ENCODE results near the gene EPGN.

The EPGN gene

DNA sequence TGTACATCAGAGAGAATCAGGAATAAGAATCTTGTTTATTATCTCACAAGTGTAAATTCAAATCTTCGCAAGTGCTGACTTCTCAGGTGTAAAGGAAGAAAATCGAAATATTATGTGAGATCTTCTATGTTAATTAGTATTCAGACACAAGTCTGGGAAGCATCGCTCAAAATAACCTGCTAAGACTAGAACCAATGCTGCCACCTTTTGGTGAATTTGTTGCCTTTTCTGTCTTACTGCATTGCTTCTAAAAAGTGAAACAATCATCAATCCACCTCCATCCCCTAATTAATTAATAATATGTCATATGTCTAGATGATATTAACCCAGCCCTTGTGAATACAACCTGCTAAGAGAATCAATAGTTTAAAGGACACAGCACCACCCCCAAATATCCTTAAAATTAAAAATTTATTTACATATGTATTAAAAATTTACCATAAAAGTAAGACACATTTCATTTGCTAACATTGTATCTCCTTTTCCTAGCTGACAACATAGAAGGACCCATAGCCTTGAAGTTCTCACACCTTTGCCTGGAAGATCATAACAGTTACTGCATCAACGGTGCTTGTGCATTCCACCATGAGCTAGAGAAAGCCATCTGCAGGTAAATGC is 3.5 kb downstream of the EPGN start:
- H3K4me3 ChIP-seq (replicated peaks; ENCODE audit: low read depth, low read length) = no peak overlapping the region
- H3K36me3 ChIP-seq (ENCODE audit: control insufficient read depth, insufficient read depth, low read length) = no peaks in the 10 kb centered on the region
- no peaks in the 10 kb centered on the region for H3K27me3 ChIP-seq (replicated peaks; ENCODE audit: control insufficient read depth, insufficient read depth, low read length)
- DNase-seq (ENCODE audit: extremely low read depth, insufficient read length) = no peak
- TF ChIP-seq CTCF (IDR thresholded peaks at IDR 0.05; ENCODE audit: insufficient read depth, low read length, poor library complexity, severe bottlenecking) = peak; percentile 56

DNA sequence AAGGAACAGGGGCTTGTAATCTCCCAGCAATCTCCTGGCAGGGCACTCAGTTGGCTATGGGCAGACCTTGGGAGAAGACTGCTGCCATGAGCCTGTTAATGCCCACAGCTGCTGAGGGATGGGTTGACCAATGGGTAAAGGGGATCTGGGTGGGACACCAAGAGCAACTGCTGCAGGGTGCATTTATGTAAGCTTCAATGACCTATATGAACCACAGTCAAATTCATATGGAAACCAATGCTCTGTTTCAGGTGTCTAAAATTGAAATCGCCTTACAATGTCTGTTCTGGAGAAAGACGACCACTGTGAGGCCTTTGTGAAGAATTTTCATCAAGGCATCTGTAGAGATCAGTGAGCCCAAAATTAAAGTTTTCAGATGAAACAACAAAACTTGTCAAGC is 6.1 kb downstream of the EPGN start:
- DNase-seq (ENCODE audit: extremely low read depth, insufficient read length) = no peak
- Histone ChIP-seq H3K4me3 (replicated peaks; ENCODE audit: low read depth, low read length) (no peak overlapping the region), H3K27me3 (replicated peaks; ENCODE audit: control insufficient read depth, insufficient read depth, low read length) (no peaks in the 10 kb centered on the region), H3K36me3 (ENCODE audit: control insufficient read depth, insufficient read depth, low read length) (no peaks in the 10 kb centered on the region)
- TF ChIP-seq CTCF (IDR thresholded peaks at IDR 0.05; ENCODE audit: insufficient read depth, low read length, poor library complexity, severe bottlenecking) = no peak

DNA sequence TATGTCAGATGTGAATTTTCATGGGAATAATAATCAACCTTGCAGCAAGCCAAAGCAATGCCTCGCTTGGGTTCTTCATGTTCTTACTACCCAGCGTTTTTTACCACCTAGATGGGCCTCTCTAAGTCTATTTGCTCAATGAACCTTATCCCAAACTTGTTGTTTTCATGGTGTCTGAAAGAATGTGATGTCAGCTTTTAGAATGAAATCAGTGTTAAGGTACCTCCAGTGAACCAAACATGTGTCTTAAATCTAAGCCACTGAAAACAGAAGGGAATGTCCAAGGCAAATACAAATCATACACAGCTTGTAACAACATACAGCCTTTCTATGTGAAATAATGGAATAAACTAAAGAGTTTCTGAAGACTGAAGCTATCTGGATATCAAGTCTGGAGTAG is 6.7 kb downstream of the EPGN start:
- Histone ChIP-seq H3K36me3 (ENCODE audit: control insufficient read depth, insufficient read depth, low read length) (no peaks in the 10 kb centered on the region), H3K4me3 (replicated peaks; ENCODE audit: low read depth, low read length) (no peak overlapping the region), H3K27me3 (replicated peaks; ENCODE audit: control insufficient read depth, insufficient read depth, low read length) (no peaks in the 10 kb centered on the region)
- no peak for TF ChIP-seq CTCF (IDR thresholded peaks at IDR 0.05; ENCODE audit: insufficient read depth, low read length, poor library complexity, severe bottlenecking)
- no peak for DNase-seq (ENCODE audit: extremely low read depth, insufficient read length)

DNA sequence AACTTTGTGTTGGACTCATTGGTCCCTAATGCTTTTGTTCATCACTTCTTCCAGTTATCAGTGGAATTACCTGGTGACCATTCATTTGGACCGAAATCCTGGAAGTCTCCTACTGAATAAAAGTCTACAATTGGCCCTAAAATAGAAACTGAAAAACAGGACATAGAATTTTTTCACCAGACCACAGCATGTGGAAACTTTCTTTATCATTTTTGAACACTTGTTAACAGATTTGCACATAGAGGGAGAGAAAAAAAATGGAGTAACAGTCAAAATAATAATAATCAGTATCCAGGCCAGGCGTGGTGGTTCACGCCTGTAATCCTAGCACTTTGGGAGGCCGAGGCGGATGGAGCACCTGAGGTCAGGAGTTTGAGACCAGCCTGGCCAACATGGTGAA is 7.1 kb downstream of the EPGN start:
- DNase-seq (ENCODE audit: extremely low read depth, insufficient read length) = no peak
- Histone ChIP-seq H3K4me3 (replicated peaks; ENCODE audit: low read depth, low read length) (no peak overlapping the region), H3K27me3 (replicated peaks; ENCODE audit: control insufficient read depth, insufficient read depth, low read length) (no peaks in the 10 kb centered on the region), H3K36me3 (ENCODE audit: control insufficient read depth, insufficient read depth, low read length) (no peaks in the 10 kb centered on the region)
- no peak for TF ChIP-seq CTCF (IDR thresholded peaks at IDR 0.05; ENCODE audit: insufficient read depth, low read length, poor library complexity, severe bottlenecking)

- Histone ChIP-seq H3K36me3 (ENCODE audit: control insufficient read depth, insufficient read depth, low read length) (no peaks in the 10 kb centered on the region), H3K27me3 (replicated peaks; ENCODE audit: control insufficient read depth, insufficient read depth, low read length) (no peaks in the 10 kb centered on the region), H3K4me3 (replicated peaks; ENCODE audit: low read depth, low read length) (no peak overlapping the region)
- no peak for TF ChIP-seq CTCF (IDR thresholded peaks at IDR 0.05; ENCODE audit: insufficient read depth, low read length, poor library complexity, severe bottlenecking)
- no peak for DNase-seq (ENCODE audit: extremely low read depth, insufficient read length)
Observed at GRCh38 chr4:74316397-74316796, 8.1 kb downstream of the EPGN start.
